Measurements from ENCODE around the gene SH3BP4.

DNA sequence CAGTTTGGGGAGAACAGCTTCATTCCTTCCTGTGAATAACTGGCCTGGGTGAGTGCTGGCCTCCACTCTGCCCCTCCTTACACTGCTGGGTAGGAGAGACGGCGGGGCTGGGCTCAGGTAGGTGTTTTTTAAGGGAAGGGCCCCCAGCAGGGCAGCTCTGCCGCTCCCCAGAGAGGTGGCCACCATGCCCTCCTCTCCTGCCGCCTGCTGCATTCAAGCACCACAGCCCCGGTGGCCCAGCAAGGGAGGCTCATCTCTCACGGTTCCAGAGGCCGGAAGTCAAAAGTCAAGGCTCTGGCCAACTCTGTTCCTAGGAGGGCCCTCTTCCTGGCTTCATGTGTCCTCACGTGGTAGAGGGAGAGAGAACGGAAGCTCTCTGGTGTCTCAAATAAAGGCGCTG, 81.1 kb downstream of the SH3BP4 start:
- TF ChIP-seq, protein P1, sequence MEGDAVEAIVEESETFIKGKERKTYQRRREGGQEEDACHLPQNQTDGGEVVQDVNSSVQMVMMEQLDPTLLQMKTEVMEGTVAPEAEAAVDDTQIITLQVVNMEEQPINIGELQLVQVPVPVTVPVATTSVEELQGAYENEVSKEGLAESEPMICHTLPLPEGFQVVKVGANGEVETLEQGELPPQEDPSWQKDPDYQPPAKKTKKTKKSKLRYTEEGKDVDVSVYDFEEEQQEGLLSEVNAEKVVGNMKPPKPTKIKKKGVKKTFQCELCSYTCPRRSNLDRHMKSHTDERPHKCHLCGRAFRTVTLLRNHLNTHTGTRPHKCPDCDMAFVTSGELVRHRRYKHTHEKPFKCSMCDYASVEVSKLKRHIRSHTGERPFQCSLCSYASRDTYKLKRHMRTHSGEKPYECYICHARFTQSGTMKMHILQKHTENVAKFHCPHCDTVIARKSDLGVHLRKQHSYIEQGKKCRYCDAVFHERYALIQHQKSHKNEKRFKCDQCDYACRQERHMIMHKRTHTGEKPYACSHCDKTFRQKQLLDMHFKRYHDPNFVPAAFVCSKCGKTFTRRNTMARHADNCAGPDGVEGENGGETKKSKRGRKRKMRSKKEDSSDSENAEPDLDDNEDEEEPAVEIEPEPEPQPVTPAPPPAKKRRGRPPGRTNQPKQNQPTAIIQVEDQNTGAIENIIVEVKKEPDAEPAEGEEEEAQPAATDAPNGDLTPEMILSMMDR (IDR thresholded peaks at IDR 0.05) = no peak
- TF ChIP-seq POLR2A (IDR thresholded peaks at IDR 0.05) (no peak), EP300 (IDR thresholded peaks at IDR 0.05) (no peak), POLR2AphosphoS5 (IDR thresholded peaks at IDR 0.05) (no peak)

All from gastroesophageal sphincter (tissue), 3 donors.